Motor neuron (in vitro differentiated cells): ENCODE results near the gene KLHL17. TPM values are rescaled to one million over a fixed set of nuclear protein-coding genes. Genes with fewer than 3 reads are reported as not detected.

ENCODE experiments used
- ATAC-seq, 8 experiments: fragments of 200-7000 bp; cut with Tn5 transposase; replicated peaks in 6 of 8; 2 replicates each; pipeline ENCODE4 v1.8.0; 2021; ENCODE audit warnings: mild to moderate bottlenecking in 8 of 8, moderate library complexity in 8 of 8
- H3K27ac ChIP-seq, 2 donors: fragments of 250-450 bp; sonication (Bioruptor Pico); 2 replicates each; pipeline ENCODE4 v1.9.0; 2021; ENCODE audit warnings: antibody characterized with exemption in 2 of 2, mild to moderate bottlenecking in 2 of 2, moderate library complexity in 1 of 2
- H3K4me1 ChIP-seq, 2 donors: fragments of 250-450 bp; sonication (Bioruptor Pico); replicated peaks in 1 of 2; 2 replicates each; pipeline ENCODE4 v1.6.1; 2021; ENCODE audit warnings: antibody characterized with exemption in 2 of 2, mild to moderate bottlenecking in 2 of 2, moderate library complexity in 1 of 2
- H3K4me3 ChIP-seq, 5 donors: fragments of 250-450 bp; sonication (Bioruptor Pico); 2 replicates each; pipeline ENCODE4 v1.9.0; 2021; ENCODE audit warnings: antibody characterized with exemption in 5 of 5, mild to moderate bottlenecking in 5 of 5, moderate library complexity in 4 of 5
- WGBS, 10 experiments: fragments of 450-650 bp; shearing (Covaris generic); methylation state at CpG; one replicate each; pipeline ENCODE4 v1.0.0; 2022; 5-methylcytosine and 5-hydroxymethylcytosine counted together
- in situ Hi-C, 9 experiments: fragments of 400-800 bp; cut with MboI; loops; one replicate each; pipeline ENCODE4 v1.15.0; 2021; ENCODE audit warnings: low sequenced_read_pairs in 9 of 9, low pct_unique_long_range_greater_than_20kb in 2 of 9; ENCODE audit not compliant: unreplicated experiment in 9 of 9
- total RNA-seq, 8 experiments: library from RNA; unstranded; fragments of 300-600 nt; gene quantifications; 2 replicates each; pipeline versions ENCODE4 v1.2.3 to v1.2.4, GENCODE V29; 2022

KLHL17 gene
- total RNA-seq, 8 experiments from 2014 or later, result 4.1 to 24.6 (median 7.3) TPM

- in situ Hi-C loops, result no loop called here
- WGBS, 10 experiments, result 17 to 57% (median 42%) methylated on average over 2 to 4 of the region's 30 CpGs; no CpG with 5 or more reads in 7 of the 10 experiments
- no peak for ATAC-seq
- peaks cover 20 to 30% of the 10 kb centered on the region in 2 donors for H3K4me1 ChIP-seq
- H3K4me3 ChIP-seq, result no peak overlapping the region
- peak overlapping the region in 1 of 2 donors; percentile 2 for H3K27ac ChIP-seq
Observed at GRCh38 chr1:995665-996633, 35.6 kb downstream of the KLHL17 start.

GRCh38 chr1:996851-997712 is 36.7 kb downstream of the KLHL17 start:
- H3K4me1 ChIP-seq, result peaks cover 20 to 31% of the 10 kb centered on the region in 2 donors
- 49 to 90% (median 60%) methylated on average over 2 to 3 of the region's 24 CpGs; no CpG with 5 or more reads in 5 of the 10 experiments for WGBS, 10 experiments
- in situ Hi-C loops, result no loop called here
- ATAC-seq, result no peak
- H3K4me3 ChIP-seq, result peak overlapping the region in 4 of 5 donors; percentile 54 to 99 (median 61)
- H3K27ac ChIP-seq, result peak overlapping the region in 1 of 2 donors; percentile 96

- H3K27ac ChIP-seq, result peak overlapping the region in 1 of 2 donors; percentile 96
- peaks cover 20 to 33% of the 10 kb centered on the region in 2 donors for H3K4me1 ChIP-seq
- no CpG with 5 or more reads among the region's 3 CpGs for WGBS, 10 experiments
- in situ Hi-C loops, result no loop called here
- ATAC-seq, result no peak
- peak overlapping the region; percentile 52 to 99 (median 55) for H3K4me3 ChIP-seq
Observed at GRCh38 chr1:997713-997992, 37.3 kb downstream of the KLHL17 start.

GRCh38 chr1:997993-998744 is 37.8 kb downstream of the KLHL17 start:
- Histone ChIP-seq H3K27ac (peak overlapping the region; percentile 96 to 98), H3K4me1 (peaks cover 20 to 33% of the 10 kb centered on the region in 2 donors), H3K4me3 (peak overlapping the region; percentile 52 to 99 (median 55))
- peak in 5 of 8 experiments; percentile 0 to 26 (median 17) for ATAC-seq
- in situ Hi-C loops, result no loop called here
- 6 to 15% methylated on average over 4 to 23 of the region's 75 CpGs; no CpG with 5 or more reads in 8 of the 10 experiments for WGBS, 10 experiments

GRCh38 chr1:998745-998994 is 38.3 kb downstream of the KLHL17 start:
- in situ Hi-C loops, result no loop called here
- 0 to 20% methylated on average over 1 to 2 of the region's 27 CpGs; no CpG with 5 or more reads in 8 of the 10 experiments for WGBS, 10 experiments
- ATAC-seq, result peak in 4 of 8 experiments; percentile 3 to 29 (median 15)
- Histone ChIP-seq H3K4me1 (peaks cover 20 to 33% of the 10 kb centered on the region in 2 donors), H3K27ac (peak overlapping the region; percentile 96 to 98), H3K4me3 (peak overlapping the region; percentile 52 to 99 (median 55))

- Histone ChIP-seq H3K4me1 (peaks cover 23 to 36% of the 10 kb centered on the region in 2 donors), H3K4me3 (peak overlapping the region; percentile 52 to 99 (median 55)), H3K27ac (peak overlapping the region; percentile 96 to 98)
- peak; percentile 3 to 40 (median 28) for ATAC-seq
- in situ Hi-C loops, result no loop called here
- WGBS, 10 experiments, result 0 to 3% (median 1%) methylated on average over 1 to 18 of the region's 86 CpGs; no CpG with 5 or more reads in 6 of the 10 experiments
Observed at GRCh38 chr1:998995-999724, 38.8 kb downstream of the KLHL17 start.

- Histone ChIP-seq H3K27ac (peak within 1 kb of the TSS; percentile 96 to 98), H3K4me1 (peaks cover 29 to 43% of the 10 kb centered on the region in 2 donors), H3K4me3 (peak within 1 kb of the TSS; percentile 52 to 99 (median 55))
- in situ Hi-C loops, result loop anchor here in 2 of 9 experiments (25.0 kb wide), 1 partner anchor 262 kb away; the partner anchor contains the start of gene UBE2J2 (in 2 of the 2)
- peak; percentile 52 to 73 (median 62) for ATAC-seq
- no CpG with 5 or more reads among the region's 95 CpGs for WGBS, 10 experiments
Observed at GRCh38 chr1:999725-1000356, 39.5 kb downstream of the KLHL17 start, which contains the start of gene HES4. Gene HES4, minus strand, starts transcription at chr1:1000097. Its CDS starts 124 bp downstream, at chr1:999973.

GRCh38 chr1:1000357-1001056 is 40.1 kb downstream of the KLHL17 start:
- Histone ChIP-seq H3K4me1 (peaks cover 35 to 43% of the 10 kb centered on the region in 2 donors), H3K27ac (peak overlapping the region; percentile 96 to 98), H3K4me3 (peak overlapping the region; percentile 52 to 99 (median 55))
- WGBS, 10 experiments, result 0 to 5% (median 2%) methylated on average over 5 to 26 of the region's 75 CpGs; no CpG with 5 or more reads in 6 of the 10 experiments
- peak; percentile 17 to 66 (median 57) for ATAC-seq
- in situ Hi-C loops, result loop anchor here in 2 of 9 experiments (25.0 kb wide), 1 partner anchor 262 kb away; the partner anchor contains the start of gene UBE2J2 (in 2 of the 2)

- H3K27ac ChIP-seq, result peak overlapping the region; percentile 96 to 98
- 0 to 1% (median 0%) methylated on average over 1 to 13 of the region's 58 CpGs; no CpG with 5 or more reads in 6 of the 10 experiments for WGBS, 10 experiments
- H3K4me1 ChIP-seq, result peaks cover 37 to 45% of the 10 kb centered on the region in 2 donors
- peak in 2 of 8 experiments; percentile 0 for ATAC-seq
- in situ Hi-C loops, result loop anchor here in 2 of 9 experiments (25.0 kb wide), 1 partner anchor 261 kb away; the partner anchor contains the start of gene UBE2J2 (in 2 of the 2)
- peak overlapping the region; percentile 52 to 99 (median 55) for H3K4me3 ChIP-seq
Observed at GRCh38 chr1:1001057-1001783, 40.8 kb downstream of the KLHL17 start.
